NOMO-1 treated with dmso at 0.1 percent for 144 hours (cell line): ENCODE data around the gene PCBP2.
A peak's percentile ranks its signal among the peaks of the same experiment; 100 is the strongest.
"Not testable (repeated sequence)": the region's sequence is repeated elsewhere in the genome, so short reads cannot be mapped to it uniquely, and the experiment has no call there.

Experiments
- DNase-seq: peaks from one replicate; lab custom pipeline; 2025; ENCODE audit not compliant: unreplicated experiment; lab: John Stamatoyannopoulos, UW

The PCBP2 gene

GRCh38 chr12:53451661-53452158, at the start of gene PCBP2:
PCBP2 (plus strand) TSS chr12:53452102; CDS start chr12:53454801, 2,699 bp downstream.
- DNase-seq, result peak; percentile 100

GRCh38 chr12:53402351-53402750, 49.6 kb upstream of the PCBP2 start:
- DNase-seq, result not testable (repeated sequence)

GRCh38 chr12:53402871-53403270, 49.0 kb upstream of the PCBP2 start:
- DNase-seq, result no peak

- no peak for DNase-seq
These were observed 41.0 kb upstream of the PCBP2 start for GRCh38 chr12:53410951-53411350.

- no peak for DNase-seq
These were observed 38.3 kb upstream of the PCBP2 start for GRCh38 chr12:53413485-53414204.

- DNase-seq, result no peak
These were observed 37.0 kb upstream of the PCBP2 start for GRCh38 chr12:53414756-53415417.

- DNase-seq, result not testable (repeated sequence)
These were observed 36.0 kb upstream of the PCBP2 start for GRCh38 chr12:53415752-53416389.

- DNase-seq, result peak; percentile 65
These were observed 34.5 kb upstream of the PCBP2 start for GRCh38 chr12:53417291-53417816.

- DNase-seq, result no peak
These were observed 33.7 kb upstream of the PCBP2 start for GRCh38 chr12:53418221-53418620.

GRCh38 chr12:53419756-53420155, 32.1 kb upstream of the PCBP2 start:
- no peak for DNase-seq

GRCh38 chr12:53422247-53422646, 29.7 kb upstream of the PCBP2 start:
- DNase-seq, result not testable (repeated sequence)

GRCh38 chr12:53423597-53423996, 28.3 kb upstream of the PCBP2 start, which contains the start of gene AMHR2:
AMHR2 (plus strand) TSS chr12:53423855; CDS start chr12:53423935, 80 bp downstream.
- no peak for DNase-seq

GRCh38 chr12:53424626-53425514, 27.0 kb upstream of the PCBP2 start:
- DNase-seq, result no peak

- no peak for DNase-seq
These were observed 26.3 kb upstream of the PCBP2 start for GRCh38 chr12:53425515-53426150.

- no peak for DNase-seq
These were observed 23.9 kb upstream of the PCBP2 start for GRCh38 chr12:53427905-53428594.

GRCh38 chr12:53428741-53429140, 23.2 kb upstream of the PCBP2 start:
- no peak for DNase-seq

GRCh38 chr12:53430116-53430515, 21.8 kb upstream of the PCBP2 start:
- no peak for DNase-seq

GRCh38 chr12:53431187-53431586, 20.7 kb upstream of the PCBP2 start:
- DNase-seq, result no peak

- DNase-seq, result not testable (repeated sequence)
These were observed 16.6 kb upstream of the PCBP2 start for GRCh38 chr12:53435326-53435725.
